ENCODE measurements around the gene BCAR3.
A peak's percentile ranks its signal among the peaks of the same experiment; 100 is the strongest.
"Not testable (repeated sequence)": the region's sequence is repeated elsewhere in the genome, so short reads cannot be mapped to it uniquely, and the experiment has no call there.

Gene BCAR3

GRCh38 chr1:93687542-93687941 lies 5.9 kb upstream of the BCAR3 start:
- DNase-seq: no peak

GRCh38 chr1:93686504-93687250 lies 5.0 kb upstream of the BCAR3 start:
- no peak for DNase-seq

- DNase-seq: no peak
Observed at GRCh38 chr1:93685918-93686317, 4.3 kb upstream of the BCAR3 start.

DNA sequence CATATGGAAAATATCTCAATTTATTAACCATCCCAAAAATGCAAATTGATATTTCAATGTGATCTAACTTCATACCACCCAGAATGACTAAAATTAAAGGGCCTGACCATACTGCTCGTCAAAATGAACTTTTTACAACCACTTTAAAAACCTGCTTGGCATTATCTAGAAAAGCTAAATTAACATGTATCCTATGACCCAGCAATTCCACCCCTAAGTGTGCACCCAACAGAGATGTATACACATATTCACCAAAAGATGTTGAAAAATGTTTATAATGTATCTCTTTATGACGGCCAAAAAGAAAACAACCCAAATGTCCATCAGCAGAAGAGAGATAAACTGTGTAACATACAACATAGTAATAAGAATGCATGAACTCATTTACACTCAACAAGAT lies 1.6 kb upstream of the BCAR3 start:
- no peak for DNase-seq

DNA sequence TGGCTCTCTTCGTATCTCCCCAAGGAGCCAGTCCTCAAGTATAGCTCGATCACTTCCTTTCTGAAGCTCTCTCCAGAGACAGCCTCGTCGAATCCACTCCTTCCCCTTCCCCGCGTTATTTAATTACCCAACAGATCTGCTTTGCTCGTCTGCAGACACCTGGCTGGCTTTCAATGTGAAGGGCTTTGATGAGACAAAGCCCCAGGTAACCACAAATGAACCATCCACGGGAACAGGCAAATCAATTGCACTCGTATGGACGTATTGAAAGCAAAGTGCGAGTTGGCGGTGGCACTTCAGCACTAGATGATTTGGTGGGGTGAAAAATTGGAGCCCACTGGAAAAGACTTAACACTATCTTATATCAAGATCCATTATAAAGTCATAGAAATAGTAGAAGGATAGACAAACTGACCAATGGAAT lies 364 bp upstream of the BCAR3 start:
- peak; percentile 63 for DNase-seq

- peak; percentile 72 for DNase-seq
Observed at GRCh38 chr1:93680420-93681100, 1.1 kb downstream of the BCAR3 start.

- DNase-seq: no peak
Observed at GRCh38 chr1:93680076-93680419, 1.6 kb downstream of the BCAR3 start.

DNA sequence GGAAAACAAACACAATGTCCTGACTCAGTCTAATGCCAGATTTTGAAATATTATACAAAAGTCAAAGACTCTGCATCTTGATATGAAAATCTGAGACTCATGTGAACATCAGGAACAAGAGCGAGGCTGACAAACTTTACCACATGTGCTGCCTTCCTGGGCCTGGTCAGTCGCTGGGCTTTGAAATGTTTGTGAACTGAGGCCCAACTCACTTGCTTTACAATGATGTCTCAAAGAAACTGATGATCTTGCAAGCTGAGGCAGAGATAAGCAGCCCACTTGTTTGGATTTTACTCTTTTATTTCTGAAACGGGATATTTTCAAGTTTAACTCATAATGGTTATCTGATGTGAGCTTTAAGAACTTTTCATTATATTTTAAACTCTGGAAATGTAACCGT lies 2.1 kb downstream of the BCAR3 start:
- DNase-seq: no peak

GRCh38 chr1:93678946-93679480 lies 2.6 kb downstream of the BCAR3 start:
- no peak for DNase-seq

- no peak for DNase-seq
Observed at GRCh38 chr1:93678491-93678890, 3.1 kb downstream of the BCAR3 start.

DNA sequence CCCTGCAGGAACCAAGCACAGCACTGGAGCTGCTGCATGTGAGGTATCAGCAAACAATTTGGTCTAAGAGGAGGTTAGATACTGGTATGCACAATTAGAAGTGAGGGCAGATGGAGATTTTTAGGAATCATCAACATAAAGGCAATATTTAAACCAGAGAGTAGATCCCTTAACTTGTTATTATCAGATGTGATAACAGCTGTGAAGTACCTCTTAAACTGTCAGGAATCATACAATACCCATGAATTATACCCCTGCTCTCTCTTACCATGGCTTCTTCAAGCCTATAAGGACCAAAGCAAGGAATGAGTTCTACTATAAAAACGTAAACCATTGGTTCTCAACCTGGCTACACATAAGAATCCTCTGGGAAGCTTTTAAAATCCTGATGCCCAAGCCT lies 3.9 kb downstream of the BCAR3 start:
- no peak for DNase-seq

DNA sequence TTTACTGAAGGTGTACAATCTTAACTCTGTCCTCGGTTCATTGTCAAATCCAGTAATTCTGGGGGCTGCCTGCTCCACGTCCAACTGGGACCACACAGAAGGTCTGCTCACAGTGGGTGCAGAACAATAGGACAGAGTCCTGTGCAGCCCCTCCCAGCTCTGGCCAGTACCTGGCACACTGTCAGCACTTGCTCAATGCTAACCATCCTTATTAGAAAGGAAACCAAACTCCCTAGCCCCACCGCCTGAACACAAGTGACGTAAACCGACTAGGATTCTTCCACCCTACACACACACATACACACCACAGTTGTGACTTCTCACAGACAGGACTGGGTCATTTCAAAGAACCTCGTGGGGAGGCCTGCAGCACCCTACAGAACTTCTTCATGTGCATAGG lies 5.2 kb downstream of the BCAR3 start:
- DNase-seq: no peak

DNA sequence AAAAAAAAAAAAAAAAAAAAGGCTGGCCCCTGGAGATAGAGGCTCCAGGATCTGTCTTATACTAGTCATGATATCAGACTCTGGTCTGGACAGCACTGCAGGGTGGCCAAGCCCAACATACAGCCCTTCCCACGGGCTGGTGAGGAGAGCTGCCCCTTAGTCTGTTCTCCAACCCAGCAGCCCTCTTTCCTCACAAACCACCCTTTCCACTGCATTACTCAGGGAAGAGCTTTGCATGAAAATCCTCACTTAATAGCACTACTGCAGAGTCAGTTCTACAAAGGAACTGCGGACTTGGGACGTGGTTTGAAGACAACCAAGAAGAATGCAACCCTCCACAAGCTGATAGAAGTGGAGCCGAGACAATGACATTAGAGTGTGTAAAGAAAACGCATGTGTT lies 5.7 kb downstream of the BCAR3 start:
- DNase-seq: no peak

DNA sequence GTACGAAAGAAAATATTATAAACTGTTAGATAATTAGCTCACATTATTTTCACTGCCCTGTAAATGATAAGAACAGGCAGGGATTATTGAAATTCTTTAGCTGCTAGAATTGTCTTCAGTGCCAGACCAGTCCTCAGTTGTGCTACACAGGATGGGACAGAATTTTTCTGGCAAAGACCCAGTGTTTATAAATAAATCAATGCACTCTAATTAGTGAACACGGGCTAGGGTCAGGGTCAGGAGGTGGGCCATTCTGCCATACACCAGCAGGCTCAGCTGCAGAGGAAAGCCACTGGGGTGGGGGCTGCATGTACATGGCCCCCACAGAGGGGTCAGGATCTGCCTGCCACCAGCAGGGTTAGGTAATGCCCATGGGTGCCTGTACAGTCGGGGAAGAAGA lies 6.4 kb downstream of the BCAR3 start:
- no peak for DNase-seq

GRCh38 chr1:93674071-93674470 lies 7.6 kb downstream of the BCAR3 start:
- DNase-seq: not testable (repeated sequence)

DNA sequence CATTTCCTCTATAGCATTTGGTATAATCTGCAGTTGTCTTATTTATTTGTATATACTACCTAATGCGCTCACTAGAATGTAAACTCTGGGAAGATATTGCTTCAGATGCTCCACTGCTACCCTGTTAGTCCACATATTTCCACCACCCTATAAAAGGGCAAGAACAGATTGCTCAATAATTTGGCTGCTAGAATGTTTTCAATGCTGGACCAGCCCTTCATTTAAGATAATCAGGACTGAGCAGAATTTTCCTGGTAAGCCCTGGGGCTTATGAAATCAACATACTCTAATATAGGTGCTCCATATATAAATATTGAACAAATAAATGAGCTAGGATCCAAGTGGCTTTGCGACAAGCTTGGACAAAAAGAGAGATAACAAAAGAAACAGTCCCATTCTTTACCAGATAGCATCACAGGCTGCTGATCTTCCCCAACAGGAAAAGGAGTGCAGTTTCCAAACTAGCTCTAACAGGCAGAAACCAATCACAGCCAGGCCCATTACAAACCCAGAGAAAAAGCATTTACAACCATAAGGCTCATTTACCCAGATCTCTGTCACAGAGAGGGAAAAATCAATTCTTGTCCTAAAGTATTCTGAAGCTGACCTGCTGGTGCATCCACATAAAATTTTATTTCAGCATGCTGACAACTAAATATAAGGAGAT lies 8.3 kb downstream of the BCAR3 start:
- no peak for DNase-seq

GRCh38 chr1:93672477-93673162 lies 9.0 kb downstream of the BCAR3 start:
- DNase-seq: no peak

- peak; percentile 34 for DNase-seq
Observed at GRCh38 chr1:93672069-93672468, 9.6 kb downstream of the BCAR3 start.

DNA sequence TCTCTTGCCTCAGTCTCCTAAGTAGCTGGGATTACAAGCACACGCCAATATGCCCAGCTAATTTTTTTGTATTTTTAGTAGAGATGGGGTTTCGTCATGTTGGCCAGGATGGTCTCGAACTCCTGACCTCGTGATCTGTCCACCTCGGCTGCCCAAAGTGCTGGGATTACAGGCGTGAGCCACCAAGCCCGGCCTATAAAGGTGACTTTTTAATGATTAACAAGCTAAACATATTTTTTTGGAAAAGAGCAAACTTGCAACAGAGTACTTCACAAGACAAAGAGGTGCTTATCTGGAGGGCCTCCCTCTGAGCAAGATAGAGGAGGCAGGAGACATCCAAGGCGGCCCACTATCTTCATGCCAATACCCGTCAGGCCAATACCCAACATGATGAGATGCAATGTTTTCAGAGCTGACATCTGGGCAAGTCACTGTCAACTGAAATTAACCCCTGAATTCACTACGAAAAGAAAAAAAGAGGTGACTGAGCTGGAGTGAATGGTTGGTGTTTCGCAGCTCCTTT lies 10.5 kb downstream of the BCAR3 start:
- no peak for DNase-seq

DNA sequence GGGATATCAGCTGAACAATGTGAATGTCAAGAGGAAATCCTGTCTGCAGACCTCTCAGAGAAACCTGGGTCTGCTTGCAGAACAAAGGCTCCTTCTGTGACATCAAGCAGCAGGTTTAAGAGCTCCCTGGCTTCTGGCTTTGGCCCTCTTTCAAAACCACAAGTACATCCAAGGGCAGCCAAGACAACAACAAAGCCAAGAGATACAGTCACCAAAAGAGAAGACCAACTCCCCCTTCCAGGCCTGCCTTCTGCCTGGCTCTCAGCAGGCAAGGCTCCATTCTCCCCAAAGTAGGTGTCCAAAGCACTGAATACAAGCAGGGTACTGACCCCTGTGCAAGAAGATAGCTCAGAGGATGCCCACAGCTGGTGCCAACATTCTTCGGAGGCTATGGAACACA lies 11.5 kb downstream of the BCAR3 start:
- DNase-seq: peak; percentile 95

DNA sequence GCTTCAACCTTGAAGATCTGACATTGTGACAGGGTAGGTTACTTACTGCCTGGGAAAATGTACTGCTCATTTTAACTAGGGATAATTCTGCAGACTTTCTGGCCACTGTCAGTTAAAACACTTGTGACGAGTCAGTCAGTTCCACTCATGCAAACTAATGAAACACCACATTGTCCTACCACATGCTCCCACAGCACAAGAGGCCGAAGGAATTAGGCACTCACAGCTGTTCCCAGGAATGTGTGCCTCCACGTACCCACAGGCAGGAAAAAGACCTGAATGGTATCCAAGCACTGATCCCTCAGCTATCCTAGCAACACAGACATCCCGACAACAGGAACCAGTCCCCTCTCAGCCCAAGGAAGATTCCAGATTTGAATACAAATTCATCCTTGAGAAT lies 12.3 kb downstream of the BCAR3 start:
- peak; percentile 21 for DNase-seq

DNA sequence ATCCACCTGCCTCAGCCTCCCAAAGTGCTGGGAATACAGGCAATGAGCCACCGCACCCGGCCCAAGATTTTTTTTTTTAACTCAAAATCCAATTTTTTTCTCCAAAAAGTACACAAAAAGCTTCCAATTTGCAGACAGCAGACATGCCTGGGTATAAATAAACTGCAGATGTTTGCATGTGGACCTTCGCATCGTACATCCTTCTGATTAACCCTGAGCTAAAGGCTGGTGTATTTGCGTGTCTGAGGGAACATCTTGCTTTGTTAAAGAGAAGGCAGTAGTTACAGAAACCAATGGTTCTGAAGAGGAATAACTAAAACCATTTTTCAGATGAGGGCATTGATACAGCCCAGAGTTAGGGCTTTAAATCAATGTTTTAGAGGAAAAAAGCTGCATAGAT lies 12.7 kb downstream of the BCAR3 start:
- DNase-seq: no peak

- no peak for DNase-seq
Observed at GRCh38 chr1:93668121-93668520, 13.5 kb downstream of the BCAR3 start.

All from DMS79 treated with DMSO at 0.1 percent for 48 hours (cell line).